Stimulated activated naive CD4-positive, alpha-beta T cell (primary cell): Measurements from ENCODE around the gene GPR55.
A peak's percentile ranks its signal among the peaks of the same experiment; 100 is the strongest.
"Not testable (repeated sequence)": the region's sequence is repeated elsewhere in the genome, so short reads cannot be mapped to it uniquely, and the experiment has no call there.

ENCODE experiments used
- DNase-seq, 6 experiments: peaks; one replicate each; lab custom pipeline; 2025; lab: John Stamatoyannopoulos, UW

Gene GPR55, protein sequence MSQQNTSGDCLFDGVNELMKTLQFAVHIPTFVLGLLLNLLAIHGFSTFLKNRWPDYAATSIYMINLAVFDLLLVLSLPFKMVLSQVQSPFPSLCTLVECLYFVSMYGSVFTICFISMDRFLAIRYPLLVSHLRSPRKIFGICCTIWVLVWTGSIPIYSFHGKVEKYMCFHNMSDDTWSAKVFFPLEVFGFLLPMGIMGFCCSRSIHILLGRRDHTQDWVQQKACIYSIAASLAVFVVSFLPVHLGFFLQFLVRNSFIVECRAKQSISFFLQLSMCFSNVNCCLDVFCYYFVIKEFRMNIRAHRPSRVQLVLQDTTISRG

DNA sequence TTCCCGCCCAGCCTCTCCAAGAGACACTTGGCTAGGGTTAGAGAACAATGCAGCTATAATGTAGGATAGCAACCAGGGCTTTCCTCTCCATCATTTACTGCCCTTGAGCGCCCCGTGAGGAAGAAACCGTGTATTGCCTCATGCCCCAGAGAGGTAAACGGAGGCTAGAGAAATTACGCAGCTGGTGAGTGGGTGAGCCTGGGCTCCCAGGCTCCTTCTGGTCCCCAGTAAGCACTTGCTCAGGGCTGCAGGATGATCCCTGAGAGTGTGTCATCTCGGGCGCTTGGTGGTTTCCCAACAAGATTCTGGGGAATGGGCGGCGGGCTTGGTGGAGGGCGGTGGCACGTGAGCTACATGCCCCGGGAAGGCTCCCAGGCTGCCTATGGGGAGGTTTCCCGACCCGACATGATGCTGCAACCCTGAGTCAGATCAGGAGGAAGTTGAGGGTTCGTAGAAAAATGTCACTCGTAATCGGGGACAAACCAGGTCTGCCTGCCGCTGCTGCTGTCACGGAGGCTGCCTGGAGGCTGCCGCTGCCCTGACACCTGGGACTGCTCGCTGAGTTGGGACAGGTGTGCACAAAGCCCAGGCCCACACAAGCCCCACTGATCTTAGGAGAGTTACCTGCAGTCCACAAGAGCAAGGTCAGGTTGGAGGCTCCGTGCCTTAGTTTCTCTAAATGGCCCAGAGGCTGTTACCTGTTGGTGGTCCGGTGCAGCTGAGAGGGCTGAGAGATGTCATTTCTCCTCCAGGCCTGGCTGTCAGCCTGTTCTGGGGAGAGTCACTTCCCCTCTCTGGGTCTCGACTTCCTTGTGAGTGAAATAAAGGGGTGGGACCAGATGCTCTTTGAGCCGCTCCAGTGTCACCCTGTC, at the start of gene GPR55:
Gene GPR55, minus strand, starts transcription at position 773 of the 872 bp plus-strand sequence. CDS start 14,280 bp downstream, outside the sequence.
- DNase-seq, result peak in 4 of 6 experiments; percentile 18 to 34 (median 24)

DNA sequence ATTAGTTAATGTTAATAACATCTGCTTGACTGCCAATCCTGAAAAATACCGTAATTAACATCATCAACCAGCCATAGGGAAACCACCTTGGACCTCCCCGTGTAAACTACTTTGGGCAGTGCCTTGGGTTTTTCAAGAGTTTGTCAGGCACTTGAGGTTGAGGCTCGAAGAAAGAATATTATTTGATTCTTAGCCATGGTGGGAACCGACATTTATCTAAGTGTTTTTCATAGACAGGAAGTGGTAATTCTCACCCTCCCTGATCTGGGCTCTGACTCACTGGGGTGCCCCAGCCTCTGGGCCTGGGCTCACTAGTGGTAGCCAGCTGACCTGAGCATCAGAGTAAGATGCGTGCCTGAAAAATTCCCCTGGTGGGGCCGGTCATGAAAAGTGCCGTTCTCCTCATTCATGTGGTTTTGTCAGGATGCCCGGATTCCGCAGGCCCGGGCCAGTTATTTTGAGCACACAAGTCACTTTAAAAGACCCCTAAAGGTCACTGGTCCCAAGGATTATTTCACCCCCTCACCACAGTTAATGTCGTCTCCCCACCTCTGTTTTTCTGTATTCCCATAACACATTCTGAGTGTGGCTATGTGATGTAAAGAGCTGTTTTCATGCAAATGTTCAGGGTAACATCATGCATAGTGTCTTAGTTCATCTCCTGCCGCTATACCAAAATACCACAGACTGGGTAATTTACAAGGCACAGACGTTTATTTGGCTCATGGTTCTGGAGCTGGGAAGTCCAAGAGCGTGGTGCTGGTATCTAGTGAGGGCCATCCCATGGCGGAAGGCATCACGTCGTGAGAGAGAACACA, 49.3 kb upstream of the GPR55 start:
- peak in 2 of 6 experiments; percentile 6 to 12 for DNase-seq

GRCh38 chr2:230972046-230972445, 47.0 kb upstream of the GPR55 start:
- no peak for DNase-seq

DNA sequence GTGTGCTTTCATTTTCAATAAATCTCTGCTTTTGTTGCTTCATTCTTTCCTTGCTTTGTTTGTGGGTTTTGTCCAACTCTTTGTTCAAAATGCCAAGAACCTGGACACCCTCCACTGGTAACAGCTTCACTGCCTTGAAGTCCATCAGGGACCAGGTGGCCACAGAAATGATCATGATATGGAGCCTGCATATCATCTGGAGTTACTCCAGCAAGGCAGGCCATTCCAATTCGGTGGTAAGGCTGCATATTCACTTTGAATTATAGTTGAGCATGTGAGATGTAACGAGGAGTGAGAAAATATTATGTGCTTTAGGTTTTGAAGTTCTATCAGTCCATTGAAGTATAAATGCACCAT, 44.6 kb upstream of the GPR55 start:
- DNase-seq, result no peak

GRCh38 chr2:230968921-230969658, 44.0 kb upstream of the GPR55 start:
- DNase-seq, result no peak

GRCh38 chr2:230968314-230968713, 43.3 kb upstream of the GPR55 start:
- DNase-seq, result not testable (repeated sequence)

DNA sequence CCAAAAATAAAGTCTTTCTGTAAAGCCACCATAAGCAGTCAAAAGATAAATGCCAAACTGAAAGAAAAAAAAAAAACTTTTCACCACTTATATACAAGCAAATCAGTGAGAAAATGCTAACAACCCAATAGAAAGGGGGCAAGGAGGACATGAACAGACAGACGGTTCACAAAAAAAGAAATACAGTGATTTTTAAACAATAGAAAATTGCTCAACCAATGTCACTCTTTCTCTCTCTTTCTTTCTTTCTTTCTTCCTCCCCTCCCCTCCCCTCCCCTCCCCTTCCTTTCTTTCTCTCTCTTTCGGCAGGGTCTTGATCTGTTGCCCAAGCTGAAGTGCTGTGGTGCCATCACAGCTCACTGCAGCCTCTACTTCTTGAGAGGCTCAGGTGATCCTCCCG, 42.1 kb upstream of the GPR55 start:
- no peak for DNase-seq

DNA sequence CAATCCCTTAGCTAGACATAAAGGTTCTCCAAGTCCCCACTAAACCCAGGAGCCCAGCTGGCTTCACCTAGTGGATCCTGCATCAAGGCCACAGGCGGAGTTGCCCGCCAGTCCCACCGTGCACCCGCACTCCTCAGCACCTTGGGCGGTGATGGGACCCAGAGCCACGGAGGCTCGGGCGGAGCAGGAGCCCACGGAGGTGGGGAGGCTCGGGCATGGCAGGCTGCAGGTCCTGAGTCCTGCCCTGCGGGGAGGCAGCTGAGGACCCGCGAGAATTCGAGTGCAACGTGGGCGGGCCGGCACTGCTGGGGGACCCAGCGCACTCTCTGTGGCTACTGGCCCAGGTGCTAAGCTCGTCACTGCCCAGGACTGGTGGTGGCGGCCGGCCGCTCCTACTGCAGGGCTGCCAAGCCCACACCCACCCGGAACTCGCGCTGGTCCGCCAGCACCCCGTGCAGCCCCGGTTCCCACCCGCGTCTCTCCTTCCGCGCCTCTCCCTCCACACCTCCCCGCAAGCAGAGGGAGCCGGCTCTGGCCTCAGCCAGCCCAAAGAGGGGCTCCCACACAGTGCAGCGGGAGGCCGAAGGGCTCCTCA, 39.2 kb upstream of the GPR55 start:
- no peak for DNase-seq

DNA sequence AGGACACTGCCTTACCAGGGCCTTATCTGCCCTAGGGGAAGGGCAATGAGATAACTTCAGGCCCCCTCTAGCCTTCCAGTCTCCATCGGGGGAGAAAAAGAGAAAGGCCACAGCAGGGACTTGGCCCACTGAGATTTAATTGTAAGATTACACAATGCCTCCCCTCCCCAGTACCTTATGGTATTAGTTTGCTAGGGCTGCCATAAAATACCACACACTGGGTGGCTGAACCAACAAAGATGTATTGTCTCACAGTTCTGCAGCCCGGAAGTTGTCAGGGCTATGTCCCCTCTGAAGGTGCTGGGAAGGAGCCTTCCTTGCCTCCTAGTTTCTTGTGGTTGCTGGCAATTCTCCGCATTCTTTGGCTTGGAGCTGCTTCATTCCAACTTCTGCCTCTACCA, 36.0 kb upstream of the GPR55 start:
- DNase-seq, result no peak

GRCh38 chr2:230960026-230960425, 35.0 kb upstream of the GPR55 start:
- DNase-seq, result no peak

DNA sequence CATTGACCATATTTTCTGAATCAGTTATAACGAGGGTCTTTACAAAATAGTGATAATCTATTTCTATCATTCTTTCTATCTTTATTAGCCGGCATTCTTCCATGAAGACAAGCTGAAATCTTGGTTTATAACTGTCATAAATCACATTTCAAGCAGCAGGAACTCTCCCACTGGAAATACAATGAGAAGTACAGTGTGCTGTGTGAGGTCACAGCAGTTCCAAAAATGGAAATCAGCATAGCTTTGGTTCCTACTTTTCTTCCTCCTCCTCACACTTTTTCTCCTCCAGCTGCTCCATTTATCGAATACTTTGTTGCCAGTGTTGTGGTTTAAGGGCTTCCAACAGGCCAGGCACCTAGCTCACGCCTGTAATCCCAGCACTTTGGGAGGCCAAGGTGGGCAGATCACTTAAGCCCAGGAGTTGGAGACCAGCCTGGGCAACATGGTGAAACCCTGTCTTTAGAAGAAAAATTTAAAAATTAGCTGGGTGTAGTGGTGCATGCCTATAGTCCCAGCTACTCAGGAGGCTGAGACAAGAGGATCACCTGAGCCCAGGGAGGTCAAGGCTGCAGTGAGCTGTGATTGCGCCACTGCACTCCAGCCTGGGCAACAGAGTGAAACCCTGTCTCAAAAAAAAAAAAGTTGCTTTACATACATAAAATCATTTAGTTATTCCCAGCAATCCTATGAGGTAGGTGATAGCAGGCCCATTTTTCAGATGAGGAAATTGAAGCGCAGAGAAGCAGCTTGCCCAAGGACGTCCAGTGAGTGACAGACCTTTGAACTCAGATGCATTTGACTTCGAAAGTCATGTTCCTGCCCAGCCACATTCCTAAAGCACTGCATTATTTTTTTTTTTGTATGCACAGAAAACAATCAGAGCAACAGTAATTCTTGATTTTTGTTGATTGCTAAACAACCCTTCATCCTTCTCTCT, 34.0 kb upstream of the GPR55 start:
- no peak for DNase-seq

GRCh38 chr2:230957756-230958391, 32.8 kb upstream of the GPR55 start:
- DNase-seq, result no peak

DNA sequence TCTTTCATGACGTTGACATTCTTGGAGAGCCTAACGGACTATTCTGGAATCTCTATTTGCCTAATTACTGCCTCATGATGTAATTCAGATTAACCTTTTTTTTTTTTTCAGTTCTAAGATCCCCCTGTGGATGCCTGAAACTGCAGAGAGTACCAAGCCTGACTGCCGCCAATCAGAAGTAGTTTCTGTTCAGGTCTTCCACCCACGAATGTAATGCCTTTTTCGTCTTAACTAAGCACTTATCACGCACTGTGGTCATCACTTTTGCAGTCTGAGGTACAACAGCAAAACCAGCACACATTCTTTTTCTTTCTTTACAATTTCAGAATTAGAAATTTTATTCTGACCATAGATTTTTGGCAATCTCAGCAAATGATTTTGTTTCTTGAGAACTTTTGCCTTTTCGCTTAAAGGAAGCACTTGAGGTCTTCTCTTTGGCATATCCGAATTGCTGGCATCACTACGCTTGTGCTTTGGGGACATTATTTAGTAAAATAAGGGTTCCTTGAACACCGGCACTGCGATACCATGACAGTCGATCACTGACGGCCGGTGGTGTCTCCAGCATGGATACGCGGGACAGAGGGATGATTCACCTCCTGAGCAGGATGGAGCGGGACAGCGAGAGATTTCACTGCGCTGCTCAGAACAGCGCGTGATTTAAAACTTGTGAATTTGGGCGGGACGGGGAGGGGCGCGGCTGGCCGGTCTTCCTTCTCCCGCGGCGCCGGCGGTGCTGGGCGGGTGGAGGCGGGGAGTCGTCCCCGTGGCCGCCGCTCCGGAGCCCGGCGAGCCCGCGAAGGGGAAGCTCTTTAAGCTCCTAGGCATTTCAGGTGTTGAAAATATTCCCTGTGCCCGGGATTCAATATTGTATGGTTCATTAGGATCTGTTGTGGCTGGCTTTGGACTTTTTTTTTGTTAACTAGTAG, 32.0 kb upstream of the GPR55 start:
- no peak for DNase-seq

DNA sequence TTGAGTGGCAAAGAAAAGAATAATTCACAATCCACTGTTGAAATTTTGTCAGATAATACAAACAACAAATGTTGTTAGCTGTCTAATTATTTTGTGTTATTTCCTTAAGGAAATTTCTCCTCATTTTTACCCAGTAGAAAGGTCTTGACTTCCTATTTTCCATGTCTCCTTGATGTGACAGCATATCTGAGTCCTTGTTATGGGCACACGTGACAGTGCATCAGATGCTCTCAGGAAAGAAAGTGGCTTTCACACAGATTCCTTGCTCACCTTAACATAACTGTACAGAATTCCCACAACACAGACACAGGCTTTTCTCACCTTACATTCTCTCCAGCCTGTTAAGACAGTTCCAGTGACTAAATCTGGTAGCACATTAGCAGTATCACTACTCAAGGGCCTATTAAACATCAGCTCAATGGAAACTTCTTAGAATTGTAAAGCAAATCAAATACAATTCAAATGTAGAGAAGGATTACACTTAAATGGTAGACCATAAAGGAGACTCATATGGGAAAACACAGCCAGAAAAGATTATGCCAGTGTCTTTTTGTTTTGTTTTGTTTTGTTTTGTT, 30.2 kb upstream of the GPR55 start:
- no peak for DNase-seq

DNA sequence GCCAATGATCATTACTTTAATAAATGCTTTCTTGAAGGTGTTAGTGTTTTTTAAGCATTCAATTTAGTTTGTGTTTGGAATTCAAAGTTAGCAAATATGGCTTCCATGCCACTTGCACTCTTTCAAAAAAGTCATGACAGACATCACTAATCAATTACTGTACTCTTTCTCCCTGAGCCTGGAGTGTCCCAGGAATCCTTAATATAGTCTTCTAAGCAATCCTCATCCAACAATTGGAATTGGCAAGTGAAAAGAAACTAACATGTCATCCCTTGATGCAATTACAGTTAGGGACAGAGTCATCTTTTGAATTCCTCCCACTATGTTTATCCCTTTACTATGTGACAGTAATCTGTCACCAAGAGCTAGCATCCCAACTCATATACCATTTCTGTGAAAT, 29.7 kb upstream of the GPR55 start:
- DNase-seq, result no peak

GRCh38 chr2:230953845-230954244, 28.8 kb upstream of the GPR55 start:
- DNase-seq, result no peak

DNA sequence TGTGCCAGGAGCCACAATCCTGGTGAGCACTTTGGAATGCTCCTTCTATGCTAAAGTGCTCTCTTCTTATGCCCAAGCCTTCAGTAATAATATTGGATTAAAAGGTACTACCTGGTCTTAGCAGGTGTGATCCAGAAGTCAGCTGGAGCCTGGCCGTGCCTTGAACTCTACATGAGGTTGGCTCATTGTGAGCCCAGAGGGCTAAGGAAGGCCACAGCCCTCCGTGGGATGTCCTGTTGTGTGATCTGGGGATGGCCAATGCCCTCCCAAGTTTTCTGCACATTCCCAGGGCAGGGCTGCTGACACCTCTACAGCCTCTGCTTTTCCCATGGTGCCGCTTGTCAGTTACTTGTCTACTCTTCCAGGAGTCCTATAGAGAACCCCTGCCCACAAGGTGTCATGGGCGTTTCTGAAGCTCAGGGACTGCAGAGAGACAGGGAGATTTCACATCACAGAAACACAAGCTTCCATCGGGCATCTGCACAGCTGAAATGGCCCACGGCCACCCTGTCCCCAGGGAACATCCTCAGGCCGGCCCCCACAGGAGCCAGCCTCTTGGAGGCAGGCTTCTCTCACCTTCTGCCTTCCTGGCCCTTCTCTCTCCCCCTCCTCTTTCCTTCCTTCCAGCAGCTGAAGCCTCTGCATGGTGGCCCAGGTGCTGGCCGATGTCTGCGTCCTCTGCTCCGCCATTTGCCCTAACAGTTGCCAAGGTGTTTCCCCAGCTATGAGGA, 27.3 kb upstream of the GPR55 start:
- DNase-seq, result no peak

- DNase-seq, result no peak
These were observed 26.4 kb upstream of the GPR55 start for GRCh38 chr2:230951396-230951795.
